ENCODE results near the gene STRN. TPM values are rescaled to one million over a fixed set of nuclear protein-coding genes. Genes with fewer than 3 reads are reported as not detected.

Gene STRN
- 20.4 TPM for total RNA-seq

DNA sequence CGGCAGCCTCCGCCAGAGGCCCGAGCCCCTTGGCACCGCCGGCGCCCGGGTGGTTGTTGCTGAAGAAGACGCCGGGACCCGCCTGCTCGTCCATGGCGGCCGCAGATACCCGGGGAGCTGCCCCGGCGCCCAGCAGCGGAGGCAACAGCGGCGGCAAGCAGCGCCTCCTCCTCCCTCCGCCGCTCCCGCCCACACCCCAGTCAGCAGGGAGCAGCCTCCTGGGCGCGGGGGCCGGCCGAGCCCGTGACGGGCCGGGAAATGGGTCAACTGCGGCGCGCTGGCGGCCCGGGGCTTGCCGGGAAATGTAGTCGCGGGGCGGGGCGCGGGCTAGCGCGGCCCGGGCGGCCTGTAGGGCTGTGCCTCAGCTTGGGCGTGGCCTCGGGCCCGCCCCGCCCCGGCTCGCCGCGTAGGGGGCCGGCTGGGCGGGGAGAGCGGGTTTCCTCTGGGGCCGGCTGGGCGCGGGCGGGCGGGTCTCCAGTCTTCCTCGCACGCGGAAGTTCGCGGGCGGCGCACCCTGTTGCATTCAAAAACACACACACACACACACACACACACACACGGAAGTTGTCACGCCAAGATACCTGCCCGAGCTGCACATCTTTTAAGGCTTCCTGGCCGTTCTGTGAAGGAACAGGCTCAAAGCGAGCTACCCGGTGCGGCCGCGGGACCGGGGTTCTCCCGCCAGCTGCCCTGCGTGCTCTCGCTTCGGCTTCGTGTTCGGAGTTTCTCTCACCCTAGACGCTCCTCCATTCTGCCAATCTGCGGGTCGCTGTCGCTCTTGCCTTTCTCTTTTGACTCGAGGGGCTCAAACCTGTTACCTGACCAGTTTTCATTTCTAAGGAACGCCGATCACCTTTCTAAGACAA is at the start of gene STRN:
TSS of gene STRN (minus strand) at position 167 of the 866 bp plus-strand sequence. CDS start at position 94, 73 bp downstream.

Small RNAs within 50 kb of the gene (small RNA-seq; reads per million reads assigned to genes)
- not detected for gene RNU6-577P (ENCODE audit: low replicate concordance)

Other genes starting within 250 kb of the STRN start
- gene HEATR5B, start 117.8 kb upstream of the STRN start, total RNA-seq, result 33.0 TPM
- 5.0 TPM for gene GPATCH11, start 118.0 kb upstream of the STRN start, total RNA-seq
- 34.8 TPM for gene EIF2AK2, start 190.4 kb upstream of the STRN start, total RNA-seq
- not detected for gene SULT6B1, start 222.1 kb upstream of the STRN start, total RNA-seq
- gene CEBPZOS, start 230.0 kb upstream of the STRN start, total RNA-seq, result 28.0 TPM

Data from metanephros (tissue), 2 donors.